DMS 273 (cell line): ENCODE data around the gene GMPPB.
A peak's percentile ranks its signal among the peaks of the same experiment; 100 is the strongest.
"Not testable (repeated sequence)": the region's sequence is repeated elsewhere in the genome, so short reads cannot be mapped to it uniquely, and the experiment has no call there.

ENCODE experiments used
- DNase-seq: peaks from one replicate; lab custom pipeline; 2025; ENCODE audit not compliant: unreplicated experiment; lab: John Stamatoyannopoulos, UW

The GMPPB gene

GRCh38 chr3:49723628-49724551 lies at the start of gene GMPPB:
Gene GMPPB, minus strand, starts transcription at chr3:49723951. Its CDS starts 225 bp downstream, at chr3:49723726.
- DNase-seq = peak; percentile 96

DNA sequence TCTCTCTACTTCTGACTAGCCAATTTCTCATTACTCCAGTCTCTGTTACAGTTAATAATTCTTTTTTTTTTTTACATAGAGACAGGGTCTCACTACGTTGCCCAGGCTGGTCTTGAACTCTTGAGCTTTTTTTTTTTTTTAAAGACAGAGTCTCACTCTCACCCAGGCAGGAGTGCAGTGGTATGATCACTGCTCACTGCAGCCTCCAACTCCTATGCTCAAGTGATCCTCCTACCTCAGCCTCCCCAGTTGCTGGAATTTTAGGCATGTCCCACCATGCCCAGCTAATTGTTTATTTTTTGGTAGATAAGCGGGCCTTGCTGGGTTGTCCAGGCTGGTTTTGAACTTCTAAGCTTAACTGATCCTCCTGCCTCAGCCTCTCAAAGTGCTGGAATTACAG lies 49.0 kb upstream of the GMPPB start:
- no peak for DNase-seq

DNA sequence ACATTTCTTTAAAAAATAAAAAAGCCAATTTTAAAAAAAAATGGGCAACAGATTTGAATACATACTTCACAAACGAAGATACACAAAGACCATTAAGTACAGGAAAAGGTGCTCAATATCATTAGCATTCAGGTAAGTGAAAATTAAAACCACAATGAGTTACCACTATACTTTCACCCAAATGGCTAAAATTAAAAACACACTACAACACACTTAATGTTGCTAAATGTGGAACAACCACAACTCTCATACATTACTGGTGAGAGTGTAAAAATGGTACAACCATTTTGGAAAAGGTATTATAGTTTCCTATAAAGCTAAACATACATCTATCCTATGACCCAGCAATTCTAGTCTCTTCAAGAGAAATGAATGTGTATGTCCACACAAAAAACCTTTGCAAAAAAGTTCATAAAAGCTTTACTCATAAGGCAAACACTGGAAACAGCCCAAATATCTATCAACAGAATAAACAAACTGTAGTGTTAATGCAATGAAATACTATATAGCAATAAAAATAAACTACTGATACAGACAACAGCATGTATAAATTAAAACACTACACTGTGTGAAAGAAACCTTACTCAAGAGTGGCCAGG lies 47.7 kb upstream of the GMPPB start:
- no peak for DNase-seq

- DNase-seq = no peak
Observed at GRCh38 chr3:49769926-49770325, 46.2 kb upstream of the GMPPB start.

GRCh38 chr3:49769286-49769915 lies 45.6 kb upstream of the GMPPB start:
- DNase-seq = no peak

DNA sequence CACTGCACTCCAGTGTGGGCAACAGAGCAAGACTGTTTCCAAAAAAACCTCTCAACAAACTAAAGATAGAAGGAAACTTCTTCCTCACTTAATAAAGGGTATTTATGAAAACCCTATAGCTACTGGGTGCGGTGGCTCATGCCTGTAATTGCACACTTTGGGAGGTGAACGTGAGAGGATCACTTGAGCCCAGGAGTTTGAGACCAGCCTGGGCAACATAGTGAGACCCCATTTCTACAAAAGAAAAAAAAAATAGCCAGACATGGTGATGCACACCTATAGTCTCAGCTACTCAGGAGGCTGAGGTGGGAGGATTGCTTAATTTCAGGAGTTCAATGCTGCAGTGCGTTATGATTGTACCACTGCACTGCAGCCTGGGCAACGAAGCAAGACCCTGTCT lies 40.2 kb upstream of the GMPPB start:
- DNase-seq = no peak

DNA sequence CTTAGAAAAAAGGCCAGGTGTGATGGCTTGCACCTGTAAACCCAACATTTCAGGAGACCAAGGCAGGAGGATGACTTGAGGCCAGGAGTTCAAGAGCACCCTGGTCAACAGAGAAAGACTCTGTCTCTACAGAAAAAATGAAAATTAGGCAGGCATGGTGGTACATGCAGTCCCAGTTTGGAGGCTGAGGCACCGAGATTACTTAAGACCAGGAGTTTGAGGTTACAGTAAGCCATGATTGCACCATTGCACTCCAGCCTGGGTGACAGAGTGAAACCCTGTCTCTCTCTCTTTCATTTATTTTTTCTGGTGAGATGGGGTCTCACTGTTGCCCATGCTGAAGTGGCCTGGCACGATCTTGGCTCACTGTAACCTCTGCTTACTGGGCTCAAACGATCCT lies 37.9 kb upstream of the GMPPB start:
- DNase-seq = no peak

DNA sequence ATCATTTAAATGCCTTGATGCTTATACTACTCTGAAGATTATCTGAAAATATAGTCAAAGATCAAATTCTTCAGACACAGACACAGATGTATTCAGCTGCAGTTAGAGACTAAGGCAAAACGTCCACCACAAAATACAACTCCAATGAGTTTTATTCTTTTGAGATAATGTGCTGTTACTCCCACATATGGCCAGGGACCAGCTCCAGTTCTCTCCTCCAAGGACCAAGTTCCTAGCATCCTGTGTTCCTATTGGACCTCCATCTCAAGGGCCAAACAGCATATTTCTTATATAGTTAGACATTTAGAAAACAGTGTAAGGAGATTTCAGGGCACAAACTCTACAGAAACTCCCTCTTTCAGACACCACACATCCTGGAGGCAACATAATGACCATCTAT lies 35.5 kb upstream of the GMPPB start:
- DNase-seq = no peak

- DNase-seq = no peak
Observed at GRCh38 chr3:49757197-49757596, 33.4 kb upstream of the GMPPB start.

- DNase-seq = no peak
Observed at GRCh38 chr3:49756036-49756435, 32.3 kb upstream of the GMPPB start.

DNA sequence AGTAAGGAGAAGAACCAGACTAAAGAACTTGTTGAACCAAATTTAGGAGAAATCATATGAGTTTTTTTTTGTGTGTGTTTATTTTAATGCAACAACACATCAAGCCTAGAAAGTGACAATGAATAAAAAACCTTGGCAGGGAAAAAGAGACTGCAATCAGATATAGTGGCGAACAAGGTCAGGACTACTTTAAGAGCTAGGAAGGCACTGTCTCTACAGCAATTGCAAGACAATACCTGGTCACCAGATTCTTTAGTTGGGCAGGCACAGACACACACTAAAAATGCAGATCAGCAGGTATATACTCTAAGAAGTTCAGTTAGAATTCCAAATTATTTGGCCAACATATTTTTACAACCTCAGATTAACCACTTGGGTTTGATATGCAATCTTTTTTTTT lies 30.8 kb upstream of the GMPPB start:
- no peak for DNase-seq

DNA sequence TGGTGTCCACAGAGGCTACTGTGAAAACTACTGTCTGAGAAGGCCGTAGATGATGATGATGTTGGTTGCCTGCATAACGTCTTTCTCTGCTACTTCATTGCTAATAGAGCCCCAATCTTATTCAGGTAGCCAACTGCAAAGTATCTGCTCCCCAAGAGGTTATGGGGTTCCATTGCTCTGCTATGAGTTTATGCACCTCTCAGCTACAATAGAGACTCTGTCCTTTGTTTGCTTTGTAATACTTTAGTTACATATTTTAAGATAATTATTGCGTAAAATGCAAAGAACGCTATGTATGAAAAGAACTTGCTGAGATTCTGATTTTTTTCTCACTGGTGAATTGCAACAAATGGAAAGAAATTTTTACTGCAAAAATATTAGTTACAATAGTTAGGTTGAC lies 27.8 kb upstream of the GMPPB start:
- no peak for DNase-seq

DNA sequence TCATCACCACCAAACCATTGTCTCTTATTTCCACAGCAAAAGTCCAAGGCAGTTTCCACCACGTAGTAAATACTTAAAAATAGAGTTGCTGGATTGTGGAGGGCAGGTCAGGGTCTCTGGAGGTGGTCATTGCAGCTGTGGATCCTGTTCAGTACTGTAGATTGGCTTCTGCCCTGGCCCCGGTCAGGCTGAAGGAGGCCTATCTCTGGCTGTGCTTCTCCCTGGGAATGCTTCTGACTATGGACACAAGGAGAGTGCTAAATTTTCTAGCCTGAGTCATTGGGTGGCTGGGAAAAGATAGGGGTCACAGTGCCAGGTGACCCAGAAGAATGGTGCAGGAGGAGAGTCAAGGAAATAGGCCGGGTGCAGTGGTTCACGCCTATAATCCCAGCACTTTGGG lies 26.3 kb upstream of the GMPPB start:
- DNase-seq = no peak

GRCh38 chr3:49748874-49749273 lies 25.1 kb upstream of the GMPPB start:
- not testable (repeated sequence) for DNase-seq

- DNase-seq = no peak
Observed at GRCh38 chr3:49747792-49748480, 24.2 kb upstream of the GMPPB start.

DNA sequence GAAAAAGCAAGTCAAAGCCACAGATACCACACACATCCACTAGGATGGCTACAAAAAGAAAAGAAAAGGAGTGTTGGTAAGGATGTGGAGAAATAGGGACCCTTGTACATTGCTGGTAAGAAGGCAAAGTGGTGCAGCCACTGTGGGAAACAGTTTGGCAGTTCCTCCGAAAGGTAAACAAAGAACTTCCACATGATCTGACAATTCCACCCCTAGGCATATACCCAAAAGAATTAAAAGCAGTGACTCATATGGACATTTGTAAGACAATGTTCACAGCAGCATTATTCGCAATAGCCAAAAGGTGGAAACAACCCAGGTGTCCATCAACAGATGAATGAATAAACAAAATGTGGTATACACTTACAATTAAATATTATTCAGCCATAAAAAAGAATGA lies 22.2 kb upstream of the GMPPB start:
- no peak for DNase-seq

DNA sequence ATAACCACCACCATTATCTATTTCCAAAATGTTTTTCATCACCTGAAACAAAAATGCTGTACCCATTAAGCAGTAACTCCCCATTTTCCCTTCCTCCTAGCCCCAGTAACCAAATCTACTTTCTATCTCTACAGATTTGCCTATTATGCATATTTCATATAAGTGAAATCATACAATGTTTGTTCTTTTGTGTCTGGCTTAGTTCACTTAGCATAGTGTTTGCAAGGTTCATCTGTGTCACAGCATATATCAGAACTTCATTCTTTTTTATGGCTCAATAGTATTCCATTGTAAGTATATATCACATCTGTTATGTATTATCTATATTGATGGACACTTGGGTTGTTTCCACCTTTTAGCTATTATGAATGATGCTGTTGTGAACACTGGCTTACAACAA lies 16.7 kb upstream of the GMPPB start:
- DNase-seq = no peak

DNA sequence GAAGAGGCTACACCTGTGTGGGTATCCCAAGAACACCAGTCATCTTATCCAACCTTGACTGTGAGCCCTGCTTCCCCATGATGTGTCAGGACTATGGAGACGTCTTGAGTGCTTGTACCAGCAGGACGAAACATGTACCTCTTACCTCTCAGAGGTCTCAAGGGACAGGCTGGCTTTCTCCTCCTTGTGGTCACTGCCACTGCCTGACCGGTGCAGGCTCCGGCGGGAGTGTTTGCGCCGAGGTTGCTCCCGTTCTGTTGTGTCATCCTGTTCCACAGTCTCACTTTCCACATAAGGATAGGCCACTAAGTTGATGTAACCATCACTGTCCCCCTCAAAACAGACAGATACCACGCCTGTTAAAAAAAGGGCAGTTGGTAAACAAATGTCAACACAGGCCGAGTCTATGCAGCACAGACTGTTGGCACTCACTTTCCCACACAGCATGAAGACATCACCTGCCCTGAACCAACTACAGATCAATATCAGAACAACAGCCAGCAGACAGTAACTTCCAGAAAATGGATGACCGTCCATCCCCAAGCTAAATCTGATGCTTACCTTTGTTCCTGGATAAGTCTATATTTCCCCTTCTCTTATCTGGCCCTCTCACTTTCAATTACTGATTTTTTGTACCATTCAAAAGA lies 14.4 kb upstream of the GMPPB start:
- DNase-seq = no peak

DNA sequence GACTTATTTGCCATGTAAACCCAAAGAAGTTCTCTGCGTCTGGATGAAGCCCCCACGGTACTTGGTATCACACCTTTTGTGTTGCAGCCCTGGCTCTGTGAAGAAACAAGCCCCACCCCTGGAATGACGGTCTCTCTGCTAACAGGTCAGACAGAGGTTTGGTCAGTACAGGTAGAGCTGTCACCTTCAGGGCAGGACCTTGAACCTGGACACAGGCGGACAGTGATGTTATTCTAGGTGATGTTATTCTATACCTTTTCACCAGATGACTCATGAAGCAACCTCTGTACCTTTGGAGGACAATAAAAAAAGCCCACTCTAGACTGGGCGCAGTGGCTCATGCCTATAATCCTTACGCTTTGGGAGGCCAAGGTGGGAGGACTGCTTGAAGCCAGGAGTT lies 11.0 kb upstream of the GMPPB start:
- no peak for DNase-seq

- no peak for DNase-seq
Observed at GRCh38 chr3:49733551-49733950, 9.8 kb upstream of the GMPPB start.

- DNase-seq = no peak
Observed at GRCh38 chr3:49732597-49732996, 8.8 kb upstream of the GMPPB start.
